Measurements from ENCODE around the gene VKORC1L1. TPM values are rescaled to one million over a fixed set of nuclear protein-coding genes. Genes with fewer than 3 reads are reported as not detected.

The VKORC1L1 gene
- total and polyA plus RNA-seq, 2 donors (not counting 3 experiments of a cell fraction or from before 2014, with no cell fraction given), result 14.5 to 36.7 TPM

DNA sequence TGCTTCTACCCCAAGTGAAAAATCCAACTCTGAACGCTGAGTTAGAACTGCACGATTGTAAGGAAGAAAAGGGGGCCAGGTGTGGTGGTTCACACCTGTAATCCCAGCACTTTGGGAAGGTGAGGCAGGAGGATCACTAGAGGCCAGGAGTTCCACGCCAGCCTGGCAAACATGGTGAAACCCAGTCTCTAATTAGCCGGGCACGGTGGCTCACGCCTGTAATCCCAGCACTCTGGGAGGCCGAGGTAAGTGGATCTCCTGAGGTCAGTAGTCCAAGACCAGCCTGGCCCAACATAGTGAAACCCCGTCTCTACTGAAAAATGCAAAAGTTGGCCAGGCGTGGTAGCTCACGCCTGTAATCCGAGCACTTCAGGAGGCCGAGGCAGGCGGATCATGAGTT is 100.1 kb downstream of the VKORC1L1 start:
- TF ChIP-seq, protein P1, sequence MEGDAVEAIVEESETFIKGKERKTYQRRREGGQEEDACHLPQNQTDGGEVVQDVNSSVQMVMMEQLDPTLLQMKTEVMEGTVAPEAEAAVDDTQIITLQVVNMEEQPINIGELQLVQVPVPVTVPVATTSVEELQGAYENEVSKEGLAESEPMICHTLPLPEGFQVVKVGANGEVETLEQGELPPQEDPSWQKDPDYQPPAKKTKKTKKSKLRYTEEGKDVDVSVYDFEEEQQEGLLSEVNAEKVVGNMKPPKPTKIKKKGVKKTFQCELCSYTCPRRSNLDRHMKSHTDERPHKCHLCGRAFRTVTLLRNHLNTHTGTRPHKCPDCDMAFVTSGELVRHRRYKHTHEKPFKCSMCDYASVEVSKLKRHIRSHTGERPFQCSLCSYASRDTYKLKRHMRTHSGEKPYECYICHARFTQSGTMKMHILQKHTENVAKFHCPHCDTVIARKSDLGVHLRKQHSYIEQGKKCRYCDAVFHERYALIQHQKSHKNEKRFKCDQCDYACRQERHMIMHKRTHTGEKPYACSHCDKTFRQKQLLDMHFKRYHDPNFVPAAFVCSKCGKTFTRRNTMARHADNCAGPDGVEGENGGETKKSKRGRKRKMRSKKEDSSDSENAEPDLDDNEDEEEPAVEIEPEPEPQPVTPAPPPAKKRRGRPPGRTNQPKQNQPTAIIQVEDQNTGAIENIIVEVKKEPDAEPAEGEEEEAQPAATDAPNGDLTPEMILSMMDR (IDR thresholded peaks at IDR 0.05; ENCODE audit: extremely low read depth in 1 of 2, insufficient read depth in 1 of 2, low read depth in 1 of 2, low read length in 2 of 2), result no peak
- no peak overlapping the region for H3K9ac ChIP-seq (replicated peaks; ENCODE audit: extremely low read depth, insufficient read depth, low read length)
- no peak overlapping the region for H2AFZ ChIP-seq (ENCODE audit: low read depth, low read length)
- no peaks in the 10 kb centered on the region for H3K9me3 ChIP-seq (replicated peaks; ENCODE audit: control insufficient read depth, insufficient read depth, low read length)
- H4K20me1 ChIP-seq (replicated peaks; ENCODE audit: control insufficient read depth, extremely low read depth, insufficient read depth, low read length), result no peaks in the 10 kb centered on the region
- no peak for FAIRE-seq
- POLR2A ChIA-PET, result no interaction called here
- H3K27me3 ChIP-seq (ENCODE audit: control insufficient read depth in 2 of 2, insufficient read depth in 2 of 2, low read length in 2 of 2), result no peaks in the 10 kb centered on the region
- no TSS peak for BruUV-seq (replicated peaks)
- H3K4me1 ChIP-seq (ENCODE audit: control insufficient read depth, extremely low read depth, insufficient read depth, low read length), result no peaks in the 10 kb centered on the region
- H3K4me2 ChIP-seq (ENCODE audit: insufficient read depth, low read length), result no peak overlapping the region
- no peak overlapping the region for H3K4me3 ChIP-seq (replicated peaks in 1 of 3; ENCODE audit: insufficient read depth in 1 of 3, low read depth in 1 of 3, low read length in 3 of 3)
- H3K36me3 ChIP-seq (ENCODE audit: control insufficient read depth in 2 of 2, extremely low read depth in 1 of 2, insufficient read depth in 2 of 2, low read length in 2 of 2), result peaks cover 13 to 16% of the 10 kb centered on the region in 2 experiments
- intact Hi-C loops (cut with micrococcal nuclease) (no loop called here), dilution Hi-C loops (cut with MboI; ENCODE audit: extremely low pct_ligation_motif_present, low sequenced_read_pairs) (no loop called here)
- no peak overlapping the region for H3K27ac ChIP-seq (ENCODE audit: insufficient read depth, low read depth, low read length)
- no peak for DNase-seq (ENCODE audit: low read depth, low spot score)
- no peaks in the 10 kb centered on the region for H3K9me1 ChIP-seq (replicated peaks; ENCODE audit: control insufficient read depth, extremely low read depth, insufficient read depth, low read length)
- CTCF ChIA-PET, result no interaction called here
- no peaks in the 10 kb centered on the region for H3K79me2 ChIP-seq (ENCODE audit: control insufficient read depth, insufficient read depth, low read length)

DNA sequence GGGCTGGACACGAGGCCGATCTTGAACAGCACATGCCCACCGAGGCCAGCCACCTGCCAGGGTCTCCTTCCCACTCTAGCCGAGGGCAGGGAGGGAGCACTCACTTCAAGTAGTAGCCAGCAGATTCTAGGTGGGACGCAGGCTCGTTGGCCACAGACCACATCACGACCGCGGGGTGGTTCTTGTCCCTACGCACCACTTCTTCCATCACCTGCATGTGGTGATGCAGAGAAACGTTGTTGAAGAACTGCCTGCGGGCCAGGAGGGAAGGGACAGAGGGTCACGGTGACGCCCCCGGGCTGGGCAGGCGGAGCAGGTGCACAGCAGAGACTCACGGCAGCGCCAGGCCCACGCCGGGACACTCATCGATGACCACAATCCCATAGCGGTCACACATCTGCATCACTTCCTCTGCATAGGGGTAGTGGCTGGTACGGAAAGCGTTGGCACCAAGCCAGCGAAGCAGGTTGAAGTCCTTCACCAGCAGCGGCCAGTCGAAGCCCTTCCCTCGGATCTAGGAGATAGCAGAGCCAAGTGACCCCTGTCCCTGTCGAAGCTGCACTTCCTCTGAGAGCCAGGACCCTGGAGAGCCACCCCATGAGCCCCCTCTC is 101.4 kb downstream of the VKORC1L1 start:
- DNase-seq (ENCODE audit: low read depth, low spot score), result no peak
- Histone ChIP-seq H3K4me1 (ENCODE audit: control insufficient read depth, extremely low read depth, insufficient read depth, low read length) (no peaks in the 10 kb centered on the region), H2AFZ (ENCODE audit: low read depth, low read length) (no peak overlapping the region), H3K4me3 (replicated peaks in 1 of 3; ENCODE audit: insufficient read depth in 1 of 3, low read depth in 1 of 3, low read length in 3 of 3) (no peak overlapping the region), H3K4me2 (ENCODE audit: insufficient read depth, low read length) (no peak overlapping the region), H3K9me3 (replicated peaks; ENCODE audit: control insufficient read depth, insufficient read depth, low read length) (no peaks in the 10 kb centered on the region), H3K27ac (ENCODE audit: insufficient read depth, low read depth, low read length) (no peak overlapping the region), H3K27me3 (ENCODE audit: control insufficient read depth in 2 of 2, insufficient read depth in 2 of 2, low read length in 2 of 2) (no peaks in the 10 kb centered on the region), H3K9ac (replicated peaks; ENCODE audit: extremely low read depth, insufficient read depth, low read length) (no peak overlapping the region), H3K36me3 (ENCODE audit: control insufficient read depth in 2 of 2, extremely low read depth in 1 of 2, insufficient read depth in 2 of 2, low read length in 2 of 2) (peaks cover 12 to 13% of the 10 kb centered on the region in 2 experiments), H3K79me2 (ENCODE audit: control insufficient read depth, insufficient read depth, low read length) (no peaks in the 10 kb centered on the region), H4K20me1 (replicated peaks; ENCODE audit: control insufficient read depth, extremely low read depth, insufficient read depth, low read length) (no peaks in the 10 kb centered on the region), H3K9me1 (replicated peaks; ENCODE audit: control insufficient read depth, extremely low read depth, insufficient read depth, low read length) (no peaks in the 10 kb centered on the region)
- no peak for FAIRE-seq
- intact Hi-C loops (cut with micrococcal nuclease) (no loop called here), dilution Hi-C loops (cut with MboI; ENCODE audit: extremely low pct_ligation_motif_present, low sequenced_read_pairs) (no loop called here)
- no TSS peak for BruUV-seq (replicated peaks)
- TF ChIP-seq MYC (IDR thresholded peaks at IDR 0.05; ENCODE audit: low read depth, low read length) (no peak), JUN (IDR thresholded peaks at IDR 0.05; ENCODE audit: borderline replicate concordance, insufficient read depth, insufficient read length, low read depth) (no peak), POLR2A (IDR thresholded peaks at IDR 0.05; ENCODE audit: low read depth, low read length) (no peak), POLR2AphosphoS5 (IDR thresholded peaks at IDR 0.05; ENCODE audit: insufficient read depth, low read depth, low read length) (no peak), EZH2 (IDR thresholded peaks at IDR 0.05; ENCODE audit: borderline replicate concordance, low read depth, low read length, severe bottlenecking) (no peak), GATA2 (IDR thresholded peaks at IDR 0.05; ENCODE audit: insufficient read depth, insufficient read length, low read depth, low read length) (no peak), FOS (IDR thresholded peaks at IDR 0.05; ENCODE audit: borderline replicate concordance, insufficient read depth, low read length) (no peak)
- TF ChIP-seq, protein P2, sequence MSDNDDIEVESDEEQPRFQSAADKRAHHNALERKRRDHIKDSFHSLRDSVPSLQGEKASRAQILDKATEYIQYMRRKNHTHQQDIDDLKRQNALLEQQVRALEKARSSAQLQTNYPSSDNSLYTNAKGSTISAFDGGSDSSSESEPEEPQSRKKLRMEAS (IDR thresholded peaks at IDR 0.05; ENCODE audit: insufficient read depth, insufficient read length), result no peak
- TF ChIP-seq, protein P1 (IDR thresholded peaks at IDR 0.05; ENCODE audit: extremely low read depth in 1 of 2, insufficient read depth in 1 of 2, low read depth in 1 of 2, low read length in 2 of 2), result no peak
- ChIA-PET POLR2A (no interaction called here), CTCF (no interaction called here)

Data from endothelial cell of umbilical vein (primary cell).